Glutamatergic neuron (in vitro differentiated cells): ENCODE measurements around the gene CD53. TPM values are rescaled to one million over a fixed set of nuclear protein-coding genes. Genes with fewer than 3 reads are reported as not detected.

ENCODE experiments used
- DNase-seq: peaks from one replicate; pipeline ENCODE4 v3.0.0; 2022
- H3K27ac Mint-ChIP-seq: one replicate; pipeline ENCODE4 v1.8.0; 2020; ENCODE audit warnings: mild to moderate bottlenecking, mixed read lengths, inconsistent platforms; ENCODE audit not compliant: unreplicated experiment
- H3K27me3 Mint-ChIP-seq: one replicate; pipeline ENCODE4 v1.8.0; 2020; ENCODE audit warnings: mild to moderate bottlenecking, moderate library complexity, mixed read lengths, inconsistent platforms; ENCODE audit not compliant: unreplicated experiment
- H3K36me3 Mint-ChIP-seq: one replicate; pipeline ENCODE4 v1.8.0; 2020; ENCODE audit warnings: mild to moderate bottlenecking, mixed read lengths, inconsistent platforms; ENCODE audit not compliant: unreplicated experiment
- H3K4me1 Mint-ChIP-seq: one replicate; pipeline ENCODE4 v1.8.0; 2020; ENCODE audit warnings: mild to moderate bottlenecking, low read depth, mixed read lengths, inconsistent platforms; ENCODE audit not compliant: unreplicated experiment
- H3K4me3 Mint-ChIP-seq: one replicate; pipeline ENCODE4 v1.8.0; 2020; ENCODE audit warnings: mild to moderate bottlenecking, mixed read lengths, inconsistent platforms; ENCODE audit not compliant: unreplicated experiment
- H3K9me3 Mint-ChIP-seq: one replicate; pipeline ENCODE4 v1.8.0; 2020; ENCODE audit warnings: mild to moderate bottlenecking, moderate library complexity, mixed read lengths, inconsistent platforms; ENCODE audit not compliant: unreplicated experiment
- total RNA-seq: library from RNA; stranded (reverse); fragmentation: NEBNext Ultra II Directional; extraction: Animal tissue kit (Norgen Biotek cat#: 25700); gene quantifications from one replicate; pipeline ENCODE4 v1.2.1, GENCODE V29; 2021; ENCODE audit not compliant: unreplicated experiment
- TF ChIP-seq, protein P1 (sequence below): fragments of 200-600 bp; sonication (generic); IDR thresholded peaks from one replicate; pipeline ENCODE4 v1.5.0; 2021; ENCODE audit not compliant: partially characterized antibody, unreplicated experiment

CD53 gene
- total RNA-seq, 1 donor from 2014 or later, result not detected

DNA sequence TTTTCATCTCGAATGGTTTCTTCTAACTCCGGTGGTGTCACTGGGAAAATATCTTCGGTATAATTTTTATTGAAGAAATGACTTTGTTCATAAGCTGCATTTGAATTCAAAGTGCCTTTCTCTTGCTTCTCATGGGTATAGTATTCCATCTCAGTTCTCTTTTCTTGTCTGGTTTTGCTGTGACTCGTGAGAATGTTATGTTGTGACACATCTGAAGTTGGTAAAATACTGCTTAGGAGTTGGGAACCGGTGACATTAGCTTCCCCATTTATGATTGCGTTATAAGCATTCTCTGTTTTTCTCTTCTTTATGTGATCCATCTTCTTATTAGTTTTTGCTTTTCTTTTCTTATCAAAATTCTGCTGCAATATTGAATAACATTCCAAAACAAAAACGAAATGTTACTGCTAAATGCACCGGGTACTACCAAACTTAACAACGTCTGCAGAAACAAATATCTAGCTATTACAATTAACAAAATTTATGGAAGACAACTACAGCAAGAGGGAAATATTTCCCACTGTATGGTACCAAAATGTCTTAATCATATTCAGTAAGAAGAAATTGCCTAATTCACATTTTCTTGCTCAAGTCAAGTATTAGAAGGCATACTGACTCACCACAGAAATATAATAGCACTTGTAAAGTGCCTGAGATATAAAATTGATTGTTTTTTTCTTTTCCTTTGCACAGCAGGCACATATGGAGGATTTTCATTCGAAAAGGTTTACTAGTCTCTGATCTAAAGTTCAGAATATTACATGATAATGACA is 75.3 kb downstream of the CD53 start:
- TF ChIP-seq, protein P1, sequence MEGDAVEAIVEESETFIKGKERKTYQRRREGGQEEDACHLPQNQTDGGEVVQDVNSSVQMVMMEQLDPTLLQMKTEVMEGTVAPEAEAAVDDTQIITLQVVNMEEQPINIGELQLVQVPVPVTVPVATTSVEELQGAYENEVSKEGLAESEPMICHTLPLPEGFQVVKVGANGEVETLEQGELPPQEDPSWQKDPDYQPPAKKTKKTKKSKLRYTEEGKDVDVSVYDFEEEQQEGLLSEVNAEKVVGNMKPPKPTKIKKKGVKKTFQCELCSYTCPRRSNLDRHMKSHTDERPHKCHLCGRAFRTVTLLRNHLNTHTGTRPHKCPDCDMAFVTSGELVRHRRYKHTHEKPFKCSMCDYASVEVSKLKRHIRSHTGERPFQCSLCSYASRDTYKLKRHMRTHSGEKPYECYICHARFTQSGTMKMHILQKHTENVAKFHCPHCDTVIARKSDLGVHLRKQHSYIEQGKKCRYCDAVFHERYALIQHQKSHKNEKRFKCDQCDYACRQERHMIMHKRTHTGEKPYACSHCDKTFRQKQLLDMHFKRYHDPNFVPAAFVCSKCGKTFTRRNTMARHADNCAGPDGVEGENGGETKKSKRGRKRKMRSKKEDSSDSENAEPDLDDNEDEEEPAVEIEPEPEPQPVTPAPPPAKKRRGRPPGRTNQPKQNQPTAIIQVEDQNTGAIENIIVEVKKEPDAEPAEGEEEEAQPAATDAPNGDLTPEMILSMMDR, result no peak
- Mint-ChIP-seq H3K9me3 (peaks cover 2% of the 10 kb centered on the region), H3K36me3 (no peaks in the 10 kb centered on the region), H3K4me1 (no peaks in the 10 kb centered on the region), H3K4me3 (no peak overlapping the region), H3K27ac (no peak overlapping the region), H3K27me3 (no peaks in the 10 kb centered on the region)
- no peak for DNase-seq

Other genes with a start within 250 kb of the CD53 start
- 2.7 TPM for gene KCNA3, start 198.2 kb upstream of the CD53 start, total RNA-seq
- gene LRIF1, start 90.8 kb downstream of the CD53 start, total RNA-seq, result 21.1 TPM